NT2/D1 (cell line): Measurements from ENCODE around the gene MITF.

ENCODE experiments used
- SUZ12 ChIP-seq: IDR thresholded peaks from 2 replicates; pipeline ENCODE4 v1.6.1; 2011; ENCODE audit not compliant: insufficient read length, insufficient read depth; ENCODE audit errors: extremely low read depth
- YY1 ChIP-seq: IDR thresholded peaks from 2 replicates; pipeline ENCODE4 v1.6.1; 2011; ENCODE audit not compliant: insufficient read length, insufficient read depth
- ZNF274 ChIP-seq: IDR thresholded peaks from 2 replicates; pipeline ENCODE4 v1.6.1; 2011; ENCODE audit warnings: mild to moderate bottlenecking, low read depth, low read length

DNA sequence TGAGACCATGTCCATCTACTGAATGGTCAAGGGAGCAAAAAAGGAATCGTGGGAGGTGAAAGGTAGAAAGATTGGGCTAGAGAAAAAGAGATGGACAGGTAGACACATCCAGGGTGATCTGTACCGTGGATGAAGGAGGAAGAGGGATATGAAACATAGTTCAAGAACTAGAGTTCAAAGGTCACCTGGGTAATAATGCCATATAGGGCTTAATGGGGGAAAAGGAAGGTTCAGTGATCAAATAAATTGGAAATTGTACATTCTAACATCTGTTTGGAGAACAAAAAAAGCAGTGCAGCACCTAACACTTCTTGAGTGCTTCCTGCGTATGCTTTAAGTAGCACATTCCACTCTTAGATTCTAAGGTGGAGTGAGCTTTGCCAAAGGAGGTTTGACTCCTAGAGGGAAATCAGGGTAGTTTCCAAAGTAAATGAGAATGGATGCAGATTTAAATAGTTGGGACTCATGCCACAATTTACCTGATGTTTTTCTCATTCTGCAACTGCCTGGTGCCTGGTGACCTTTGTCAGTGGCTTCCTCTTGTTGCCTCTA is 46.6 kb downstream of the MITF start:
- no peak for TF ChIP-seq ZNF274
- TF ChIP-seq YY1, result no peak
- no peak for TF ChIP-seq SUZ12
